ENCODE measurements around the gene TMEM200A.
"Not testable (repeated sequence)": the region's sequence is repeated elsewhere in the genome, so short reads cannot be mapped to it uniquely, and the experiment has no call there.

The TMEM200A gene

DNA sequence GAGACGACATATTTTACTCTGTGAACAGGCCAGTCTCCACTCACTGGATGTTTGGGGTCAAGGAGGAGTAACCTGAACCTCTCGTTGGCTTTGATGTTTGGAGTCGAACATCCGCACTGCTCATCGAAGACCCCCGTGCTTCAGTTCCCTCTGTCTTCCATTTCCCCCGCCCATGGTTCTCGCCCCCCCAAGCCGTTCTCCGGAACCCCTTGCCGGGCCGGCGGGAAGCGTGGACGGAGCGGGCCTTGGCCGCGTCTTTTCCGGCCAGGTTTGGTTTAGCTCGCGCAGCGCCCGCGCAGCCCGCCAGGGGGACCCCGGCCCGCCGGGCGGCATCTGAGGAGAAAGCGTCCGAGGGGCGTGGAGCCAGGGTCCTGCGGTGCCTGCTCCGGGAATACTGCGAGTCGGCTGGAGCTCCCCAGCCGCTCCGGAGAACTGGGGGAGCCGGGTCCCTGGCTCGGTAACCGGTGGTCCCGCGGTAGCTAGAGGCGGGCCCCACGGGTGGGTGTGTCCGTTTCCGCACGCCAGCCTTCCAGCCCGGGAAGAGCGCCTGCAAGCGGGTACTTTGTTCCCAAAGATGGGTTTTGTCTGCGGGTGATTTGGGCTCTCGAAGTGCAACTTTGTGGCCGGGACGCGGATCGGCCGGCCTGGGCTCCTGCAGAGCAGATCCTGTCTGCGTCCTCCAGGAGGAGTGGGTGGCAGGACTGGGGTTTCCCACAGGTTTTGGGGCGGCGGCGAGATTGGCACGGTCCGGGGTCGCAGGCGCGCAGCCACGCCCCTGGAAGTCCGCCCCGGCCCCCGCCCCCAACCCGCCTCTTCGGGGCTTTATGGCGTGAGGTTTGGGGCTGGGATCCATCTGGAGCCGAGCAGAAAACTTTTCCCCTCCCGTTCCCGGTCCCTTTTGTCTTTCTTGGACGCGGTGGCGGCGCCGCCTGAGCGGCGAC is at the start of gene TMEM200A:
Gene TMEM200A (plus strand): TSS at position 852 of the 941 bp plus-strand sequence. CDS start 74,406 bp downstream, outside the sequence.
- DNase-seq = no peak

DNA sequence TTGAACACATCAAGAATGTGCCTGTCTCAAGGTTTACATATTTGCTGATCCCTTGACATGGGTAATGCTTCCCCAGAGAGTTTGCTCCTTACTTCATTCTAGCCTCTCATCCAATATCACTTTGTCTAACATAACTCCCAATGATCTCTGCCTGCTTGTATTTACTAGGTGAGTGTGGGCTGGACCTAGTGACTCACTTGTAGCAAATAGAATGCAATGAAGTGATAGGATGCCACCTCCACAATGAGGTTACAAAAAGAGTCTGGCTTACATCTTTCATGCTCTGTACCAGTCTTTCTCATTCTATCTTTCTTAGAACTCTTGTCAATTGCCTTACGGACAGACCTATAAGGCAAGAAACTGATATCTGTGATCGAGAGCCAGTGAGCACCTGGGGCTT is 44.9 kb upstream of the TMEM200A start:
- DNase-seq = no peak

DNA sequence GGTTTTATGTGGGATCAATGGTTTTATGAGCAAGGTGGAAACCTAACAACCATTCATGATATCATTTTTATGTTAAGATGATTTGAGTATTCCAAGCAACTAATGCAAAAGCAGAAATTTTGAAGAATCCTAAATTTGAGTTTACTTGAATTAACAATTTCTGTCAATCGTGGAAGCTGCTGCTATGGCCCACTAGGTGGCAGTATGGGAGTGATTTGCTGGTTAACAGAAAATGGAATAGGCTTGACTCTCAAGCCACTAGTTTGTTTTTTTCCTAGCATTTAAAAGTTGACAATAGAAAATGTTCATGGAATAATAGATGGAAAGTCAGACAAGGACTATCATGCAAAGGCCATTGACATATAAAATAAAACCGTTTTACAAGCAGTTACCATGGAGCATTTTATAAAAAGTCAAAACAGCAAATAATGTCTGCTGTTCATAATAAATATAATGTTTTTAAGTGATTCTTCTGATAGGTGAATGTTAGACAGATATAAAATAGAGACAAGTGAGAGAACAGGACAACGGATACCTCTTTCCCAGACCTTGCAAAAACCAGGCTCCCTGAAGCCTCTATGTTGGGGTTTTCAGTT is 43.0 kb upstream of the TMEM200A start:
- peak; percentile 39 for DNase-seq

GRCh38 chr6:130324657-130325056 is 41.2 kb upstream of the TMEM200A start:
- no peak for DNase-seq

- DNase-seq = no peak
Observed at GRCh38 chr6:130326496-130326895, 39.3 kb upstream of the TMEM200A start.

DNA sequence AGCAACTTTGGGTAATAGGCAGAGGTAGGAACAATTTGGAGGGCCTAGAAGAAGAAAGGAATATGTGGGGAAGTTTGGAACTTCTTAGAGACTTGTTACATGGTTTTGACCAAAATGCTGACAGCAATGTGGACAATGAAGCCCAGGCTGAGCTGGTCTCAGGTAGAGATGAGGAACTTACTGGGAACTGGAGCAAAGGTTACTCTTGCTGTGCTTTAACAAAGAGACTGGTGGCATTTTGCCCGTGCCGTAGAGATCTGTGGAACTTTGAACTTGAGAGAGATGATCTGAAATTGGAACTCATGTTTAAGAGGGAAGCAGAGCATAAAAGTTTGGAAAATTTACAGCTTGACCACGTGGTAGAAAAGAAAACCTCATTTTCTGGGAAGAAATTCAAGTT is 28.3 kb upstream of the TMEM200A start:
- DNase-seq = no peak

DNA sequence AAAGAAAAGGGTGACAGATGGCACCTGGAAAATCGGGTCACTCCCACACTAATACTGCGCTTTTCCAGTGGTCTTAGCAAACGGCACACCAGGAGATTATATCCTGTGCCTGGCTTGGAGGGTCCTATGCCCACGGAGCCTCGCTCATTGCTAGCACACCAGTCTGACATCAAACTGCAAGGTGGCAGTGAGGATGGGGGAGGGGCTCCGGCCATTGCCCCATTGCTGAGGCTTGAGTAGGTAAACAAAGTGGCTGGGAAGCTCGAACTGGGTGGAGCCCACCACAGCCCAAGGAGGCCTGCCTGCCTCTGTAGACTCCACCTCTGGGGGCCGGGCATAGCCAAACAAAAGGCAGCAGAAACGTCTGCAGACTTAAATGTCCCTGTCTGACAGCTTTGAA is 19.5 kb upstream of the TMEM200A start:
- DNase-seq = not testable (repeated sequence)

DNA sequence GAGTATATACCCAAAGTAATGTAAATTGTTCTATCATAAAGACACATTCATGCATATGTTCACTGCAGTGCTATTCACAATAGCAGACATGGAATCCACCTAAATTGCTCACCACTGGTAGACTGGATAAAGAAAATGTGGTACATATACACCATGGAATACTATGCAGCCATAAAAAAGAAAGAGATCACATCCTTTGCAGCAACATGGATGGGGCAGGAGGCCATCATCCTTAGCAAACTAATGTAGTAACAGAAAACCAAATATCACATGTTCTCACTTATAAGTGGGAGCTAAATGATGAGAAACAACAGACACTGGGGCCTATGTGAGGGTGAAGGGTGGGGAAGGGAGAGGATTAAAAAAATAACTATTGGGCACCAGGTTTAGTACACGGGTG is 11.5 kb upstream of the TMEM200A start:
- no peak for DNase-seq

GRCh38 chr6:130355572-130355971 is 10.2 kb upstream of the TMEM200A start:
- DNase-seq = no peak

DNA sequence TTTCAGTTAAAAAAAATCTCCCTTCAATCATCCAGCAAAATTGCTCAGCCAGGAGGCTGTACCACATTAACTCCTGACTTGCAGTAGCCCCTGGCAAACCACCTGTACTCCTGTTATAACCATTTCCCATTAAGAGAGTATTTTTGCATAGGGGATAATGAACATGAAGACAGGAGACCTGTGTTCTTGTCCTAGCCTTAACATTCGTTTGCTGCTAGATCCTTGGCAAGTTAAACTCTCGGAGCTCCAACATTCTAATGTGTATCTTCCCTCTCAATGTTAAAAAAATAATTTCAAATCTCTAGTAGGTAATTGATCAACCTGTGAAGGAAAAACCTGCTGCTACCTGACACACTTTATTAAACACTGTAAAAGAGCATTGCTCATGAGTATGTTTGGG is 8.4 kb upstream of the TMEM200A start:
- DNase-seq = no peak

GRCh38 chr6:130359736-130360135 is 6.1 kb upstream of the TMEM200A start:
- no peak for DNase-seq

GRCh38 chr6:130362128-130362527 is 3.7 kb upstream of the TMEM200A start:
- DNase-seq = no peak

- no peak for DNase-seq
Observed at GRCh38 chr6:130364224-130364780, 1.5 kb upstream of the TMEM200A start.

- no peak for DNase-seq
Observed at GRCh38 chr6:130366107-130367005, 539 bp downstream of the TMEM200A start.

DNA sequence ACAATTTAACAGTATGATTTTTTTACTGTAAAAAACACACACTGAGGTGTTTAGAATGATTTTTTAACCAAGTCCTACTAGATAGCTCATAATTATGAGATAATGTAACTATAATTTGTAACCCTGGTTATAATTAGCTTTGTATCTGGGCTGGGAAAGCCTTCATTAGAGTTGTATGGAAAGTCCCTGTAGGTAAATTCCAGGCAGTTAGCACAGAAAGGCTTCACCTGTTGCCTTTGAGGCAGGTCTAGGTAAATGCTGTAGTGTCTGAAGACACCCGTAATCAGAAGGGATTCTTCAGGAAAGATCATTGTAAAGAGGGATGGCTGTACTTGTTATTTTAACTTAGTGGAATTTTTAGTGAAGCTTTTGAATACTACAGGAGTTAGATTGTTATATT is 1.9 kb downstream of the TMEM200A start:
- DNase-seq = no peak

- no peak for DNase-seq
Observed at GRCh38 chr6:130368576-130368975, 2.8 kb downstream of the TMEM200A start.

GRCh38 chr6:130369831-130370230 is 4.0 kb downstream of the TMEM200A start:
- no peak for DNase-seq

DNA sequence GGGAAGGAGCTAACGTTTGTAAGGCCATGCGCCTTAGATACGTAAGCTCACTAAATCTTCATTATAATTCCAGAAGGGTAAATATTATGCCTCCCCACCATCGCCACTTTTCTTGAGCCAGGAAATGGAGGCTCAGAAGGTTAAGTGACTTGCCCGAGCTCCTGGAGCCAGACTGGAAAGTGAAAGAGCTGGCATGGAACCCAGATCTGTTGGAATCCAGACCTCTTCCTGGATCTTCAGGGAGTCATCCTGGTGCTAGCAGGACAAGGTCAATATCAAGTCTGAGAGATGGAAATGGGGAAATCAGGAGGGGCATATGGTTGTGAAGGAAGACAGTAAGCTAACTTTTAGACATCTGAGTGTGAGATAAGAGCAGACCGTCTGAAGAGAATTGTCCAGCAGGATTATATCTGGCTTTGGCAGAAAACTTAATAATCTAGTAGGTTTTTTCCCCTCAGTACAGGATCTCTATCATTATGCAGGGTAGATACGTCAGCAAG is 6.2 kb downstream of the TMEM200A start:
- no peak for DNase-seq

DNA sequence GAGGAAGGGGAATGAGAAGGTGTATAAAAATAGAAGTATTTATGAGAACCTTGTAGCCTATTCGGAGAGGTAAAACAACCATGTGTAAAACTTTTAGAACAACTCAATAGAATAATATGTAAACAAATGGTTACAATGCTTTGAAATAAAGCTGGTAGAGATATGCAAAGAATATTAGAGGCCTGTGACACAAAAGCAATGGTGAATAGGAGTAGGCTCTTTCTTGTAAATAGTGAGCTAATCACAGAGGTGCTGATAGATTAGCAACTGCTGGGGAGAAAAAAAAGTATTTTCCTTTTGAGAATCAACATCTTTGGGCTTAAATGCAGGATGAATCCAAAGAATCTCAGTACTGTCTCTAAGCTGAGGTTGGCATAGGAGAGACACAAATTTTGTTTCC is 7.0 kb downstream of the TMEM200A start:
- DNase-seq = no peak

DNA sequence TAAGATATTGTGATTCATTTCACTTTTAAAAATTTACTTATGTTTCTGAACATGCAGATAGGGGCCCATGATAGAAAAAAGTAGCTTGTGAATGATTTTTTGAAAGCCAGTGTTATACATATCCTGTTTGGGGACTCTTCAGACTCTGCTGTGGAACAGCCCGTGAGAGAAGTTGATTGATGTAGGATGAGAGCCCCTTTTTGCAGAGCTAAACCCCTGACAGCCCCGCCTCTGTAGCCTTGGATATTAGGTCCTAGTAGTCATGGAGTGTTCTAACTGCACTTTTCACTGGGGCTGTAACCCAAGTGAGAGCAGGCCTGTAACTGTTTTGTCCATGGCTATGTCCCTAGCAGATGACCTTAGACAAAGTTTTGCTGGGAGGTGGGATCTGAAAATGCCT is 8.2 kb downstream of the TMEM200A start:
- DNase-seq = no peak

GRCh38 chr6:130376936-130377335 is 11.1 kb downstream of the TMEM200A start:
- no peak for DNase-seq

DNA sequence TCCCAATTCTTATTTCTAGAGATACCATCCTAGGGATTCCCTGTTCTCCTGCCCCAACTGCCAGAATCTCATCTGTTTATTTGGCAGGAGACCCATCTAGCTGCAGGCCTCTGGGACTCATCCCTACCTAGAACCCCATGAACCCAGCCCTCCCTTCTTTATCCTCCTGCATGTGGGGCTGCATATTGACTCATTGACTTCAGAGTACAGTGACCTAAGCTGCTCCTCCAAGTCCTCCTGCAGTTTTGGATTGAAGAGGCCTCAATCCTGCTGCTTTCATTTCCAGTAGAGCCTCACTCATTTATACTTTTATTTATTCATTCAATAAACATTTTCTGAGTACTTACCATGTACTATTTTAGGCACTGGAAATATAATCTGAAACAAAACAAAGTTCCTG is 11.6 kb downstream of the TMEM200A start:
- DNase-seq = no peak

DNA sequence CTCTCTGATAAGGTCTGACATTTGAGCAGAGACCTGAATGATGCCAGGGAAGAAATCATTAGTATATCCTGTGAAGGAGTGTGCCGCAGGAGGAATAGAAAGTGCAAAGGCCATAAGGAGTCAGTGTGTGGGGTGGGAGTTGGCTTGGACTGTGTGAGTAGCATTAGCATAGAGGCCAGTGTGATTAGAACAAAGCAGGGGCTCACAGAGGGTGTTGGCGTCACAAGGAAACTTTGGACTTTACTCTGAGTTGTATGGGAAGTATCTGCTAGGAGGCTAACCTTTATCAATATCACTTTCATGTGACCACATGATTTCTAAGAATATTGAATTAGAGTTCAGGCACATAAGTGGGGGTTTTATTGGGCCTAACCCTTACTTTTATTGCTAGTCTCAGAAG is 12.1 kb downstream of the TMEM200A start:
- no peak for DNase-seq

Data from NCI-H1417 treated with DMSO at 0.1 percent for 48 hours (cell line).